Tibial nerve (tissue), 3 donors: ENCODE data around the gene RALBP1.

Source experiments
- POLR2A ChIP-seq, 2 donors: fragments of 450-650 bp; IDR thresholded peaks; one replicate each; pipeline ENCODE4 v1.6.1; 2017; ENCODE audit warnings: antibody characterized with exemption in 2 of 2, mild to moderate bottlenecking in 2 of 2, moderate library complexity in 2 of 2
- TF ChIP-seq, protein P1 (sequence below), 5 experiments: fragments of 200-600 bp in 3 of 5; fragments of 450-650 bp in 2 of 5; sonication (generic) in 3 of 5; IDR thresholded peaks; one replicate each; pipeline ENCODE4 v1.5.1; 2016 to 2019; ENCODE audit warnings: antibody characterized with exemption in 5 of 5, mild to moderate bottlenecking in 3 of 5, moderate library complexity in 2 of 5

DNA sequence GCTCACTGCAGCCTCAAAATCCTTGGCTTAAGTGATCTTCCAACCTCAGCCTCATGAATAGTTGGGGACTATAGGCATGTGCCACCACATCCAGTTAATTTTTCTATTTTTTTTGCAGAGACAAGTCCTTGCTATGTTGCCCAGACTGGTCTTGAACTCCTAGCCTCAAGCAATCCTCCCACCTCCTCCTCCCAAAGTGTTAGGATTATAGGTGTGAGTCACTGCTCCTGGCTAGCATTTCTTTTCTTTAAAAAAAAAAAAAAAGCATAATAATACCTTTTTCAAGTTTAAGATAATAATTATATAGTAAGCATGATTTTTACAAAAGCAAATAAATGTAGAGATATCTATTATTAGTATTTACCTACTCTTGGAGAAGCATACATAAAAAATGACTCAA is 103.0 kb downstream of the RALBP1 start:
- TF ChIP-seq, protein P1, sequence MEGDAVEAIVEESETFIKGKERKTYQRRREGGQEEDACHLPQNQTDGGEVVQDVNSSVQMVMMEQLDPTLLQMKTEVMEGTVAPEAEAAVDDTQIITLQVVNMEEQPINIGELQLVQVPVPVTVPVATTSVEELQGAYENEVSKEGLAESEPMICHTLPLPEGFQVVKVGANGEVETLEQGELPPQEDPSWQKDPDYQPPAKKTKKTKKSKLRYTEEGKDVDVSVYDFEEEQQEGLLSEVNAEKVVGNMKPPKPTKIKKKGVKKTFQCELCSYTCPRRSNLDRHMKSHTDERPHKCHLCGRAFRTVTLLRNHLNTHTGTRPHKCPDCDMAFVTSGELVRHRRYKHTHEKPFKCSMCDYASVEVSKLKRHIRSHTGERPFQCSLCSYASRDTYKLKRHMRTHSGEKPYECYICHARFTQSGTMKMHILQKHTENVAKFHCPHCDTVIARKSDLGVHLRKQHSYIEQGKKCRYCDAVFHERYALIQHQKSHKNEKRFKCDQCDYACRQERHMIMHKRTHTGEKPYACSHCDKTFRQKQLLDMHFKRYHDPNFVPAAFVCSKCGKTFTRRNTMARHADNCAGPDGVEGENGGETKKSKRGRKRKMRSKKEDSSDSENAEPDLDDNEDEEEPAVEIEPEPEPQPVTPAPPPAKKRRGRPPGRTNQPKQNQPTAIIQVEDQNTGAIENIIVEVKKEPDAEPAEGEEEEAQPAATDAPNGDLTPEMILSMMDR (IDR thresholded peaks at IDR 0.05), result no peak
- TF ChIP-seq POLR2A (IDR thresholded peaks at IDR 0.05), result no peak
